Measurements from ENCODE around the gene C14orf132. TPM values are rescaled to one million over a fixed set of nuclear protein-coding genes. Genes with fewer than 3 reads are reported as not detected.

Gene C14orf132
- polyA plus RNA-seq, 3 donors, result not detected

GRCh38 chr14:96139169-96139568, 100.0 kb downstream of the C14orf132 start:
- DNase-seq, result no peak
- no peak overlapping the region for H3K4me3 ChIP-seq (replicated peaks in 1 of 3; ENCODE audit: low read depth in 2 of 3, low read length in 3 of 3)
- Mint-ChIP-seq H3K9me3 (peaks cover 1 to 11% (median 7%) of the 10 kb centered on the region in 7 donors), H3K27me3 (ENCODE audit: low read depth in 3 of 3) (peaks cover 0 to 3% (median 1%) of the 10 kb centered on the region in 3 donors), H3K4me1 (no peaks in the 10 kb centered on the region), H3K36me3 (no peaks in the 10 kb centered on the region), H3K4me3 (no peak overlapping the region), H3K27ac (no peak overlapping the region)
- no peaks in the 10 kb centered on the region for H3K36me3 ChIP-seq (replicated peaks in 1 of 2; ENCODE audit: control insufficient read depth in 1 of 2, insufficient read depth in 2 of 2, low read length in 2 of 2)
- H2AFZ ChIP-seq (ENCODE audit: insufficient read depth, low read depth, low read length, poor library complexity, severe bottlenecking), result no peak overlapping the region
- TF ChIP-seq CTCF (IDR thresholded peaks at IDR 0.05), result no peak
- H3K4me2 ChIP-seq (replicated peaks; ENCODE audit: extremely low read depth, low read length, poor library complexity, severe bottlenecking), result no peak overlapping the region
- no peaks in the 10 kb centered on the region for H3K79me2 ChIP-seq (ENCODE audit: insufficient read depth, low read length)
- H3K4me1 ChIP-seq (ENCODE audit: control insufficient read depth in 1 of 2, insufficient read depth in 2 of 2, low read length in 2 of 2), result no peaks in the 10 kb centered on the region
- no peaks in the 10 kb centered on the region for H3K27me3 ChIP-seq (ENCODE audit: control insufficient read depth in 2 of 2, insufficient read depth in 2 of 2, low read length in 2 of 2)
- H4K20me1 ChIP-seq (ENCODE audit: insufficient read depth, low read length), result no peaks in the 10 kb centered on the region
- no peak overlapping the region for H3K9ac ChIP-seq (ENCODE audit: insufficient read depth, low read length, poor library complexity, severe bottlenecking)
- H3K27ac ChIP-seq (ENCODE audit: low read depth in 1 of 2, low read length in 2 of 2), result no peak overlapping the region
- WGBS (ENCODE audit: insufficient coverage), result no CpG with 5 or more reads among the region's 1 CpG
- peaks cover 0 to 3% of the 10 kb centered on the region in 2 donors for H3K9me3 ChIP-seq (replicated peaks in 1 of 2; ENCODE audit: control insufficient read depth in 1 of 2, insufficient read depth in 1 of 2, low read length in 2 of 2)
- intact Hi-C loops (cut with micrococcal nuclease), result no loop called here

DNA sequence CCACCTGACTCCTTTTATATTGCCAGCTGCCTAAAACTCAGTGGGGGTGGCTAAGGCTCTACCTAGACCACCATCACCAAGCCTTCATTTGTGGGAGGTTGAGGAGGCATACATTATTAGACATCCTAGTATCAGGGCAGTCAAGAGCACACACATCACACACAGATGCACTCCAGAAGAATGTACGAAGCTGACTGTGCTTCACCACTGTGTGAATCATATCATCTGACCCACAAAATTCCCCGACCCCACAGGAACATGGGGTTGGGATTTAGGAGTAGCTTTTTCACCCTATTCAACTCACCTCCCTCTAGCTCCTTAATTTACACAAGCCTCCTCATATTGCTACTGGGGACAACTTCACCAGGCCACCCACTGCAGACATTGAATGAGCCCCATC, 100.7 kb downstream of the C14orf132 start:
- Histone ChIP-seq H3K4me1 (ENCODE audit: control insufficient read depth in 1 of 2, insufficient read depth in 2 of 2, low read length in 2 of 2) (no peaks in the 10 kb centered on the region), H3K4me3 (replicated peaks in 1 of 3; ENCODE audit: low read depth in 2 of 3, low read length in 3 of 3) (no peak overlapping the region), H3K9me3 (replicated peaks in 1 of 2; ENCODE audit: control insufficient read depth in 1 of 2, insufficient read depth in 1 of 2, low read length in 2 of 2) (peaks cover 0 to 3% of the 10 kb centered on the region in 2 donors), H2AFZ (ENCODE audit: insufficient read depth, low read depth, low read length, poor library complexity, severe bottlenecking) (no peak overlapping the region), H3K27me3 (ENCODE audit: control insufficient read depth in 2 of 2, insufficient read depth in 2 of 2, low read length in 2 of 2) (no peaks in the 10 kb centered on the region), H3K27ac (ENCODE audit: low read depth in 1 of 2, low read length in 2 of 2) (no peak overlapping the region), H3K9ac (ENCODE audit: insufficient read depth, low read length, poor library complexity, severe bottlenecking) (no peak overlapping the region), H3K36me3 (replicated peaks in 1 of 2; ENCODE audit: control insufficient read depth in 1 of 2, insufficient read depth in 2 of 2, low read length in 2 of 2) (no peaks in the 10 kb centered on the region), H3K4me2 (replicated peaks; ENCODE audit: extremely low read depth, low read length, poor library complexity, severe bottlenecking) (no peak overlapping the region), H4K20me1 (ENCODE audit: insufficient read depth, low read length) (no peaks in the 10 kb centered on the region), H3K79me2 (ENCODE audit: insufficient read depth, low read length) (no peaks in the 10 kb centered on the region)
- Mint-ChIP-seq H3K36me3 (no peaks in the 10 kb centered on the region), H3K4me3 (no peak overlapping the region), H3K27me3 (ENCODE audit: low read depth in 3 of 3) (peaks cover 0 to 3% (median 1%) of the 10 kb centered on the region in 3 donors), H3K4me1 (no peaks in the 10 kb centered on the region), H3K9me3 (peaks cover 1 to 10% (median 7%) of the 10 kb centered on the region in 7 donors), H3K27ac (no peak overlapping the region)
- TF ChIP-seq CTCF (IDR thresholded peaks at IDR 0.05), result no peak
- DNase-seq, result no peak
- intact Hi-C loops (cut with micrococcal nuclease), result no loop called here
- no CpG with 5 or more reads among the region's 2 CpGs for WGBS (ENCODE audit: insufficient coverage)
